Neural progenitor cell (in vitro differentiated cells): Measurements from ENCODE around the gene MED12L.

Experiments used
- EZH2 ChIP-seq: fragments of 200-600 bp; sonication (generic); IDR thresholded peaks from 2 replicates; pipeline ENCODE4 v1.6.1; 2017; ENCODE audit warnings: antibody characterized with exemption, mild to moderate bottlenecking, moderate library complexity
- EZH2phosphoT487 ChIP-seq: fragments of 200-600 bp; sonication (generic); IDR thresholded peaks from 2 replicates; pipeline ENCODE4 v1.6.1; 2017; ENCODE audit warnings: antibody characterized with exemption

GRCh38 chr3:151100076-151100475 is 14.6 kb downstream of the MED12L start:
- TF ChIP-seq EZH2phosphoT487, result no peak
- no peak for TF ChIP-seq EZH2
